Vagina (tissue), 2 donors: ENCODE measurements around the gene MMP28. TPM values are rescaled to one million over a fixed set of nuclear protein-coding genes. Genes with fewer than 3 reads are reported as not detected.

Experiments used
- DNase-seq, 2 donors: peaks; one replicate each; pipeline ENCODE4 v3.0.0-alpha.2; 2017; ENCODE audit errors: extremely low spot score in 2 of 2
- H3K27ac ChIP-seq: fragments of 200-600 bp; sonication (generic); one replicate; pipeline ENCODE4 v1.5.1; 2019
- H3K27me3 ChIP-seq: fragments of 200-600 bp; sonication (generic); one replicate; pipeline ENCODE4 v1.5.1; 2019
- H3K36me3 ChIP-seq, 2 donors: fragments of 200-600 bp; sonication (generic); one replicate each; pipeline ENCODE4 v1.5.1; 2017 to 2019
- H3K4me1 ChIP-seq: fragments of 200-600 bp; sonication (generic); one replicate; pipeline ENCODE4 v1.5.1; 2019
- H3K4me3 ChIP-seq, 2 donors: fragments of 200-600 bp; sonication (generic); 1 replicate in 1 of 2; 2 replicates in 1 of 2; pipeline ENCODE4 v1.5.1; 2016 to 2019
- H3K9me3 ChIP-seq: fragments of 200-600 bp; sonication (generic); one replicate; pipeline ENCODE4 v1.5.1; 2019
- POLR2A ChIP-seq, 2 donors: fragments of 450-650 bp; IDR thresholded peaks; one replicate each; pipeline ENCODE4 v1.6.1; 2017; ENCODE audit warnings: antibody characterized with exemption in 2 of 2, mild to moderate bottlenecking in 2 of 2, moderate library complexity in 2 of 2
- POLR2AphosphoS5 ChIP-seq, 2 donors: sonication (generic); formaldehyde crosslinking; IDR thresholded peaks; one replicate each; pipeline ENCODE4 v1.9.0; 2017; ENCODE audit warnings: antibody characterized with exemption in 2 of 2, mild to moderate bottlenecking in 2 of 2, low read depth in 1 of 2; ENCODE audit not compliant: insufficient read depth in 1 of 2
- intact Hi-C: fragments of 100-400 bp; cut with DNase I; formaldehyde crosslinking; loops from one replicate; pipeline ENCODE4 v1.15.1; 2023
- total RNA-seq: library from RNA; depleted of rRNA; stranded (reverse); fragments of >200 nt; gene quantifications from one replicate; pipeline ENCODE4 v1.2.3, GENCODE V29; 2016
- TF ChIP-seq, protein P1 (sequence below), 3 experiments: fragments of 450-650 bp in 2 of 3; fragments of 200-600 bp in 1 of 3; sonication (generic) in 1 of 3; IDR thresholded peaks; one replicate each; pipeline ENCODE4 v1.5.1; 2017 to 2019; ENCODE audit warnings: antibody characterized with exemption in 3 of 3, mild to moderate bottlenecking in 2 of 3, moderate library complexity in 2 of 3

The MMP28 gene
- total RNA-seq, 1 donor from 2014 or later: 32.2 TPM

DNA sequence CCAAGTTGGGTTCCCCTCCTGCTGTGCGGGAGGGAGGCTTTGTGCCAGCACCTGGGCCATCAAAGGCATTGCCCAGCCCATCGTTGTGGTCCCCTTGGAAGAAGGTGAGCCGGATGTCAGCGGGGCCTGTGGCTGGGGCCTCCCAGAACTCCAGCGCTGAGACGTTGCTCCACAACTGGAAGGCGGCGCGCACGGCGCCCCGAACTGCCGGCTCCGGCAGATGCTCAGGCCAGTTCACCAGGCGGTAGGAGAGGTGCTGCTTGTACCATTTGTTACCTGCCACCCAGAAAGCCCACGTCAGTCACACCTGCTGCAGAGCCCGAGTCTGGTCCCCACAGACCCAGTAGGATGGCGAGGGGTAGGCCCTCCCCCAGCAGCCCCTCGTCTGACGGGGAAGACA lies 22.3 kb downstream of the MMP28 start:
- Histone ChIP-seq H3K4me1 (peaks cover 26% of the 10 kb centered on the region), H3K27ac (no peak overlapping the region), H3K4me3 (no peak overlapping the region), H3K36me3 (no peaks in the 10 kb centered on the region), H3K27me3 (no peaks in the 10 kb centered on the region), H3K9me3 (no peaks in the 10 kb centered on the region)
- TF ChIP-seq POLR2AphosphoS5 (IDR thresholded peaks at IDR 0.05; ENCODE audit: insufficient read depth in 1 of 2, low read depth in 1 of 2) (no peak), POLR2A (IDR thresholded peaks at IDR 0.05) (no peak)
- TF ChIP-seq, protein P1, sequence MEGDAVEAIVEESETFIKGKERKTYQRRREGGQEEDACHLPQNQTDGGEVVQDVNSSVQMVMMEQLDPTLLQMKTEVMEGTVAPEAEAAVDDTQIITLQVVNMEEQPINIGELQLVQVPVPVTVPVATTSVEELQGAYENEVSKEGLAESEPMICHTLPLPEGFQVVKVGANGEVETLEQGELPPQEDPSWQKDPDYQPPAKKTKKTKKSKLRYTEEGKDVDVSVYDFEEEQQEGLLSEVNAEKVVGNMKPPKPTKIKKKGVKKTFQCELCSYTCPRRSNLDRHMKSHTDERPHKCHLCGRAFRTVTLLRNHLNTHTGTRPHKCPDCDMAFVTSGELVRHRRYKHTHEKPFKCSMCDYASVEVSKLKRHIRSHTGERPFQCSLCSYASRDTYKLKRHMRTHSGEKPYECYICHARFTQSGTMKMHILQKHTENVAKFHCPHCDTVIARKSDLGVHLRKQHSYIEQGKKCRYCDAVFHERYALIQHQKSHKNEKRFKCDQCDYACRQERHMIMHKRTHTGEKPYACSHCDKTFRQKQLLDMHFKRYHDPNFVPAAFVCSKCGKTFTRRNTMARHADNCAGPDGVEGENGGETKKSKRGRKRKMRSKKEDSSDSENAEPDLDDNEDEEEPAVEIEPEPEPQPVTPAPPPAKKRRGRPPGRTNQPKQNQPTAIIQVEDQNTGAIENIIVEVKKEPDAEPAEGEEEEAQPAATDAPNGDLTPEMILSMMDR (IDR thresholded peaks at IDR 0.05): no peak
- no peak for DNase-seq
- intact Hi-C loops: no loop called here

DNA sequence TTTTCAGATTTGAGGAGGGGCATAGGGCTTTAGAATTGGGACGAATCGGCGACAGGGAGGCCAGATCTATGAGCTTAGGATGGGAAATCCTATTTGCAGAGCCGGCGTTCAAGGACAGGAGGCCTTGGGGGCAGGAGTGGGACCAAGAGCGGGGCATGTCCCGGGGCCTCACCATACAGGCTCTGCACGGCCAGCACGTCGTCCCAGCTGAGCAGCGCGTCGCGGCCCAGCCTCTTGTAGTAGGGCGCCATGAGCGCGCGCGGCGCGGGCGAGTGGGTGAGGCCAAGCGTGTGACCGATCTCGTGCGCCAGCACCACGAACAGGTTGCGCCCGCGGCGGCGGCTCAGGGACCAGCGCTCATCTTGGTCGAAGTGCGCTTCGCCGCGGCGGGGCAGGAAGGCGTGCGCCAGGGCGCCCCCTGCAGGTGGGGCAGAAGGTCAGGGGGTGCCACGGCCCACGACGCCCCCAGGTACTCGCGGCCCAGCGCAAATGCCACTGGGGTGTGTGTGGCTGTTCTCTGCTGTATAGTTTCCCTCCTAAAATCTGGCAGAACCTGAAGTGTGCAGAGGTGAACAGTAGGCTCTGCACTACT lies 25.4 kb downstream of the MMP28 start:
- no peak overlapping the region for H3K4me3 ChIP-seq
- intact Hi-C loops: no loop called here
- peaks cover 19% of the 10 kb centered on the region for H3K4me1 ChIP-seq
- no peak for TF ChIP-seq POLR2A (IDR thresholded peaks at IDR 0.05)
- TF ChIP-seq, protein P1 (IDR thresholded peaks at IDR 0.05): no peak
- no peak for TF ChIP-seq POLR2AphosphoS5 (IDR thresholded peaks at IDR 0.05; ENCODE audit: insufficient read depth in 1 of 2, low read depth in 1 of 2)
- no peaks in the 10 kb centered on the region for H3K27me3 ChIP-seq
- no peaks in the 10 kb centered on the region for H3K36me3 ChIP-seq
- no peak for DNase-seq
- H3K27ac ChIP-seq: no peak overlapping the region
- H3K9me3 ChIP-seq: no peaks in the 10 kb centered on the region

DNA sequence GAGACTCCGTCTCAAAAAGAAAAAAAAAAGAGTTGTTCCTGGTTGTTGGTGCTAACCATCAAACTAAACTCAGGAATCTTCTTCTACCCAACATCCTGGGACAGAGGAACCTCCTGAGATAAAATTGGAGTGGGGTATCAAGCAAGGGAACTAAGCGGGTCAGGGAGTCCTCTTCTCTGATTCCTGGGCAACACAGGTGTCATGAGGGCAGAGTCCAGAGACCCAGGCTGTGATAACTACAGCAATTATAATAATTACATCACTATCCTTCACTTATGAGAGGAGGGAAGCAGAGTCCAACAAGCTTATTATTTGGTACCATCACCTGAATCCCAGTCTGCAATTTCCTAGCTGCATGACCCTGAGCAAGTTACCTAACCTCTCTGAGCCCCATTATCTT lies 26.6 kb downstream of the MMP28 start:
- TF ChIP-seq POLR2A (IDR thresholded peaks at IDR 0.05) (no peak), POLR2AphosphoS5 (IDR thresholded peaks at IDR 0.05; ENCODE audit: insufficient read depth in 1 of 2, low read depth in 1 of 2) (no peak)
- TF ChIP-seq, protein P1 (IDR thresholded peaks at IDR 0.05): no peak
- H3K4me1 ChIP-seq: peaks cover 18% of the 10 kb centered on the region
- H3K4me3 ChIP-seq: no peak overlapping the region
- intact Hi-C loops: no loop called here
- no peaks in the 10 kb centered on the region for H3K36me3 ChIP-seq
- no peak for DNase-seq
- H3K27me3 ChIP-seq: no peaks in the 10 kb centered on the region
- no peaks in the 10 kb centered on the region for H3K9me3 ChIP-seq
- no peak overlapping the region for H3K27ac ChIP-seq

DNA sequence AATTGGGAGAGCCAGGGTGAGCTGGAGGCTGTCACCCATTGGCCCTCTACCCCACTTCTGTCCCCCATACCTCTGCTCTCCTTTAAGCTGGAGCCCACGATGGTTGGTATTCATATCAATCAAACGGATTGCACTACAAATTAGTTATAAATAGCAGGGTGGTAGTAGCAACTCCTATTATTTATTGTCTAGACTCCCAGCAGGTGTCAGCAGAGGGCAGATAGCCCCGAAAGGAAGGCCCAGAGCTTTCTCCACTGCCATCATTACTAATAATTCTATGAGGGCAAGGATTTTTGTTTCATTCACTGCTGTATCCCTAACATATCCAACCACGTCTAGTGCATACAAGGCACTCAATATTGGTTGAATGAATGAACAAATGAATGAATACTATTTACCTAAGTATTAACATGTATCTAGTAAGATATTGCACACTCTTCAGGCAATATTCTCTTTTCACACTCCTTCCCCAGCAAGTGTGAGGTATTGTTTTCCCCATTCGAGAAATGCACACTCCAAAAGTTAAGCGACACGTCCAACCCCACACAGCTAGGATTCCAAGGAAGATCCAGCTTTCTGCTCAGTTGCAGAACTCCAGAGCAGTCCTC lies 28.4 kb downstream of the MMP28 start:
- Histone ChIP-seq H3K36me3 (no peaks in the 10 kb centered on the region), H3K4me1 (peaks cover 12% of the 10 kb centered on the region), H3K9me3 (no peaks in the 10 kb centered on the region), H3K27me3 (no peaks in the 10 kb centered on the region), H3K27ac (no peak overlapping the region), H3K4me3 (no peak overlapping the region)
- intact Hi-C loops: no loop called here
- TF ChIP-seq POLR2AphosphoS5 (IDR thresholded peaks at IDR 0.05; ENCODE audit: insufficient read depth in 1 of 2, low read depth in 1 of 2) (no peak), POLR2A (IDR thresholded peaks at IDR 0.05) (no peak)
- TF ChIP-seq, protein P1 (IDR thresholded peaks at IDR 0.05): no peak
- DNase-seq: no peak

DNA sequence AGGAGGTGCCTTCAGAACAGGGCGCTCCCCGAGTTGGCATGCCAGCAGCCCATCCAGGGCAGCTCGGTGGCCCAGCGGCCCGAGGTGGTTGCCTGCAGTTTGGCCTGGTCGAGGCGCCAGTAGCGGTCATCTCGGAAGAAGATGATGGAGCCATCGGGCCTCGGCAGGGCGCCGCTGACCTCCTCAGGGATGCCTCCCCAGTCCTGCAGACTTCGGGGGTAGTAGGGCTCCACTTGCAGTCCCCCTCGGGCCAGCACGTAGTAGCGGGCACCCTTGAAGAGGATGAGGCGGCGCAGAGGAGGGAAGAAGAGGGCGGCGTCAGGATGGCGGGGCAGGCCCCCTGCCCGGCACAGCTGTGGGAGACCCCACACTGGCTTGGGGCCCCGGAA lies 29.0 kb downstream of the MMP28 start:
- Histone ChIP-seq H3K36me3 (no peaks in the 10 kb centered on the region), H3K27me3 (no peaks in the 10 kb centered on the region), H3K4me1 (peaks cover 12% of the 10 kb centered on the region), H3K9me3 (no peaks in the 10 kb centered on the region), H3K4me3 (no peak overlapping the region), H3K27ac (no peak overlapping the region)
- DNase-seq: no peak
- intact Hi-C loops: no loop called here
- no peak for TF ChIP-seq POLR2A (IDR thresholded peaks at IDR 0.05)
- TF ChIP-seq, protein P1 (IDR thresholded peaks at IDR 0.05): no peak
- no peak for TF ChIP-seq POLR2AphosphoS5 (IDR thresholded peaks at IDR 0.05; ENCODE audit: insufficient read depth in 1 of 2, low read depth in 1 of 2)
